Smooth muscle cell (in vitro differentiated cells): ENCODE data around the gene SAMD14. TPM values are rescaled to one million over a fixed set of nuclear protein-coding genes. Genes with fewer than 3 reads are reported as not detected.

Experiments used
- DNase-seq: peaks from one replicate; lab custom pipeline; 2025; ENCODE audit not compliant: unreplicated experiment; lab: John Stamatoyannopoulos, UW
- H2AFZ ChIP-seq: fragments of 200-600 bp; sonication (generic); 2 replicates; pipeline ENCODE4 v1.6.0; 2016; ENCODE audit warnings: antibody characterized with exemption, low read depth, mild to moderate bottlenecking
- H3F3A ChIP-seq: fragments of 200-600 bp; sonication (generic); 2 replicates; pipeline ENCODE4 v1.6.0; 2017; ENCODE audit warnings: antibody characterized with exemption, low read depth
- H3K27ac ChIP-seq: fragments of 200-600 bp; sonication (generic); 2 replicates; pipeline ENCODE4 v1.5.1; 2016; ENCODE audit warnings: low read depth, mild to moderate bottlenecking
- H3K27me3 ChIP-seq: fragments of 200-600 bp; sonication (generic); 2 replicates; pipeline ENCODE4 v1.6.1; 2016; ENCODE audit warnings: low read depth, mild to moderate bottlenecking
- H3K36me3 ChIP-seq: fragments of 200-600 bp; sonication (generic); 2 replicates; pipeline ENCODE4 v1.5.1; 2016; ENCODE audit warnings: low read depth
- H3K4me1 ChIP-seq: fragments of 200-600 bp; sonication (generic); 2 replicates; pipeline ENCODE4 v1.5.1; 2016; ENCODE audit warnings: low read depth
- H3K4me2 ChIP-seq: fragments of 200-600 bp; sonication (generic); 2 replicates; pipeline ENCODE4 v1.6.0; 2016; ENCODE audit warnings: mild to moderate bottlenecking
- H3K4me3 ChIP-seq: fragments of 200-600 bp; sonication (generic); 2 replicates; pipeline ENCODE4 v1.5.1; 2016; ENCODE audit warnings: mild to moderate bottlenecking
- H3K79me2 ChIP-seq: fragments of 200-600 bp; sonication (generic); 2 replicates; pipeline ENCODE4 v1.6.0; 2016; ENCODE audit warnings: low read depth, mild to moderate bottlenecking
- H3K9ac ChIP-seq: fragments of 200-600 bp; sonication (generic); 2 replicates; pipeline ENCODE4 v1.6.0; 2016; ENCODE audit warnings: low read depth
- H3K9me3 ChIP-seq: fragments of 200-600 bp; sonication (generic); replicated peaks from 2 replicates; pipeline ENCODE4 v1.5.1; 2016; ENCODE audit warnings: low read depth
- H4K20me1 ChIP-seq: fragments of 200-600 bp; sonication (generic); 2 replicates; pipeline ENCODE4 v1.6.0; 2016; ENCODE audit warnings: low read depth
- CTCF ChIP-seq: fragments of 200-600 bp; sonication (generic); IDR thresholded peaks from 2 replicates; pipeline ENCODE4 v1.5.1; 2017; ENCODE audit warnings: borderline replicate concordance, mild to moderate bottlenecking, antibody characterized with exemption; ENCODE audit not compliant: insufficient read depth, poor library complexity, severe bottlenecking
- WGBS: methylation state at CpG from one replicate; pipeline ENCODE4 v1.1.7; 2016; ENCODE audit warnings: low lambda C conversion rate; 5-methylcytosine and 5-hydroxymethylcytosine counted together
- polyA plus RNA-seq: library from polyadenylated mRNA; unstranded; fragments of >200 nt; fragmentation: Nextera tagmentation; extraction: Ambion mirVana; gene quantifications from 2 replicates; pipeline ENCODE4 v1.2.1, GENCODE V29; 2016
- total RNA-seq: library from RNA; depleted of rRNA; stranded (reverse); fragments of >200 nt; gene quantifications from 2 replicates; pipeline ENCODE4 v1.2.3, GENCODE V29; 2014

SAMD14 gene
- total and polyA plus RNA-seq, 2 experiments from 2014 or later: 13.7 to 39.1 TPM

GRCh38 chr17:50088952-50089825 lies 40.8 kb downstream of the SAMD14 start:
- 93% methylated on average over 25 of the region's 25 CpGs for WGBS
- no peaks in the 10 kb centered on the region for H3K27me3 ChIP-seq
- TF ChIP-seq CTCF: no peak
- no peaks in the 10 kb centered on the region for H4K20me1 ChIP-seq
- H3K9ac ChIP-seq: no peak overlapping the region
- no peak overlapping the region for H3K4me3 ChIP-seq
- no peaks in the 10 kb centered on the region for H3K79me2 ChIP-seq
- H3K36me3 ChIP-seq: no peaks in the 10 kb centered on the region
- no peak overlapping the region for H3K4me2 ChIP-seq
- peaks cover 3% of the 10 kb centered on the region for H3F3A ChIP-seq
- H3K9me3 ChIP-seq: no peaks in the 10 kb centered on the region
- no peak overlapping the region for H3K27ac ChIP-seq
- no peak overlapping the region for H2AFZ ChIP-seq
- DNase-seq: no peak
- no peaks in the 10 kb centered on the region for H3K4me1 ChIP-seq

- TF ChIP-seq CTCF: no peak
- no peak overlapping the region for H3K4me2 ChIP-seq
- no peaks in the 10 kb centered on the region for H4K20me1 ChIP-seq
- no peaks in the 10 kb centered on the region for H3K36me3 ChIP-seq
- DNase-seq: no peak
- H3K9ac ChIP-seq: no peak overlapping the region
- 89% methylated on average over 19 of the region's 19 CpGs for WGBS
- no peaks in the 10 kb centered on the region for H3K79me2 ChIP-seq
- no peak overlapping the region for H3K27ac ChIP-seq
- H3K4me1 ChIP-seq: no peaks in the 10 kb centered on the region
- H3K4me3 ChIP-seq: no peak overlapping the region
- H3K9me3 ChIP-seq: no peaks in the 10 kb centered on the region
- H3K27me3 ChIP-seq: no peaks in the 10 kb centered on the region
- no peaks in the 10 kb centered on the region for H3F3A ChIP-seq
- no peak overlapping the region for H2AFZ ChIP-seq
Measured at GRCh38 chr17:50087912-50088405, 42.0 kb downstream of the SAMD14 start.

- no peaks in the 10 kb centered on the region for H3K36me3 ChIP-seq
- H3K79me2 ChIP-seq: no peaks in the 10 kb centered on the region
- H4K20me1 ChIP-seq: no peaks in the 10 kb centered on the region
- WGBS: 53% methylated on average over 9 of the region's 10 CpGs
- no peaks in the 10 kb centered on the region for H3K4me1 ChIP-seq
- peak; percentile 94 for TF ChIP-seq CTCF
- no peak overlapping the region for H3K9ac ChIP-seq
- H3K4me3 ChIP-seq: no peak overlapping the region
- H3K27ac ChIP-seq: no peak overlapping the region
- no peaks in the 10 kb centered on the region for H3K27me3 ChIP-seq
- no peak overlapping the region for H3K4me2 ChIP-seq
- DNase-seq: peak; percentile 39
- H3F3A ChIP-seq: no peaks in the 10 kb centered on the region
- no peak overlapping the region for H2AFZ ChIP-seq
- no peaks in the 10 kb centered on the region for H3K9me3 ChIP-seq
Measured at GRCh38 chr17:50087246-50087911, 42.6 kb downstream of the SAMD14 start.
